HG03432 (cell line): Measurements from ENCODE around the gene STPG4.
"Not testable (repeated sequence)": the region's sequence is repeated elsewhere in the genome, so short reads cannot be mapped to it uniquely, and the experiment has no call there.

Source experiments
- ATAC-seq: cut with Tn5 transposase; IDR thresholded peaks from one replicate; pipeline ENCODE4 v1.9.1; 2021; ENCODE audit warnings: mild to moderate bottlenecking, moderate library complexity; ENCODE audit not compliant: unreplicated experiment

The STPG4 gene, protein sequence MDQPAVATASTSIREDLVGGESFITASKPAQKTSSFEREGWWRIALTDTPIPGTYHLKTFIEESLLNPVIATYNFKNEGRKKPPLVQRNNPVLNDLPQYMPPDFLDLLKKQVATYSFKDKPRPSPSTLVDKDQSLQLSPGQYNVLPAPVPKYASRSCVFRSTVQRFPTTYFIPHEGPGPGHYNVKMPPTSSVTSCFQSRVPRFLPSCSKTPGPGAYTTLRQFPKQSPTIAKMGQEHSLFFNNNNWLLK

DNA sequence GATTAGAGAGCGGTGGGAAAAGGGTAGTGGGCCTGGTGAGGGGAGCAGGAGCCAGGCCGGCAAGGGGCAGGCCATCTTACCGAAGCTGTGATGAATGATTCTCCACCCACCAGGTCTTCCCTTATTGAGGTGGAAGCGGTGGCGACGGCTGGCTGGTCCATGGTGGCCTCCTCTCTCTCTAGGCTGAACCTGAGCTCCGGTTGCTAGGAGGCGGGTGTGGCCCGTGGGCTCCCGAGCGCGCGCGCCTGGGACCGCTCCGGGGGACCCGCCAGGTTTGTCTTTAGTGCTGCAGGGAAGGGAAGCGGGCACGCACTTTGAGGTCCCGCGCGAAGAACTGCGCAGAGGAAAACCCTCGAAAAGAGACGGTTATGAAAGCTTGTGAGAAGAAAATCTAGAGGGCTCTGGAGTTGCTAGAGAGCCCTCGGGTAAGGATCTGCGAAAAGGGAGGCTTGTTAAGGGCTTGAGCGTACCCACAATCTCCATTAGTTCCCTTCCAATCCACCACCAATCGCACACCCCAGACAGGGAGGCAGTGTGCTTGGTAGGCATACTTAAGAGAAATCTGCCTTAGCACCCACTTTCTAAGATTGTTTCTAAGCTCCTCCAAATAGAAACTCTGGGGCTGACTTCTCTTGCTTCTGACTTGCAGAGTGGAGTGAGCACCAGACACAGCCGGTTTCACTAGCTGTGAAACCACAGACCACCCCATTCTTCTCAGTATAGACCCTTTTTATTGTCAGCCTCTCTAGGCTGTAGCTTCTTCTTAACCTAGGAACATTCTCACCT is at the start of gene STPG4:
STPG4 (minus strand) TSS at position 218 of the 786 bp plus-strand sequence; CDS start at position 161, 57 bp downstream.
- ATAC-seq, result no peak

GRCh38 chr2:47204691-47205090 is 49.6 kb upstream of the STPG4 start:
- no peak for ATAC-seq

- ATAC-seq, result no peak
These were observed 48.9 kb upstream of the STPG4 start for GRCh38 chr2:47203995-47204394.

GRCh38 chr2:47201224-47201623 is 46.1 kb upstream of the STPG4 start:
- no peak for ATAC-seq

DNA sequence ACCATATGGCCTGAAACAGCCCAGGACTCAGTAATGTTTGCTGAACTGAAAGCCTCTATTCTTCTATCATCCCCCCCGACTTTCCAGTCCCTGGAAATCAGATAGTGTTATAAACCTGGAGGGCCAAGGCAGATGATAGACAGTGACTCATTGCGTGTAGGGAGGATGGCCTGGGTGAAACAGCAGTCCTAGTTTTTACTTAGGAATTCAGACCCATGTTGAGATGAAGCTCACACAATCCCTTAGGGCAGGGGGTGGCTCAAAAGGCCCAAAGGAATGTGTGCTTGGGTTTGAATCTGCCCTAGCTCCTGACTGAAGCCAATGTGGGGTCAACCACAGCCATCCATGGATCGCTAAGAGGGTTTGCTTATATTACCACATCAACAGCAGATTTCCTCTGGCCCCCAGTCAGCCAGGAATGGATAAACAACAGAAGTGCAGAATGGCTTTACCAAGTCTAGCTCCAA is 43.9 kb upstream of the STPG4 start:
- ATAC-seq, result no peak

- ATAC-seq, result no peak
These were observed 41.4 kb upstream of the STPG4 start for GRCh38 chr2:47196499-47196898.

DNA sequence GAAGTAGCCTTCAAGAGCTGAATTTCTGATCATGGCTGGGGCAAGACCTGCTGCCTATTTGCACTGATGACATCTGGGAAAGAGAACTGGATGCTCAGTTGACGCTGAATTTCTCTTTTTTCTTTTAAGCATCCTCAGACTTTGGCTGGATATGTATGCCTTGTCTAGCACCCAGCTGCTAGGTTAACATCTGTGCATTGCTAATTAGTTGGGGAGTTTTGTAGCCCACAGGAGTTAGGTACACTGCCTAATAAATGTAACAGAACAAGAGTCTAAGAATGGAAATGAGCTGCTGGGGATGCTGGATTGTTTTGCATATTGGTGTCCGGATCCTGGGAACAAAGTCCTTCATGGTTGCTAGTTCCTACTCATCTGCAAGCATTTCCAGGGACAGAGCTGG is 40.9 kb upstream of the STPG4 start:
- no peak for ATAC-seq

- no peak for ATAC-seq
These were observed 40.0 kb upstream of the STPG4 start for GRCh38 chr2:47195148-47195547.

DNA sequence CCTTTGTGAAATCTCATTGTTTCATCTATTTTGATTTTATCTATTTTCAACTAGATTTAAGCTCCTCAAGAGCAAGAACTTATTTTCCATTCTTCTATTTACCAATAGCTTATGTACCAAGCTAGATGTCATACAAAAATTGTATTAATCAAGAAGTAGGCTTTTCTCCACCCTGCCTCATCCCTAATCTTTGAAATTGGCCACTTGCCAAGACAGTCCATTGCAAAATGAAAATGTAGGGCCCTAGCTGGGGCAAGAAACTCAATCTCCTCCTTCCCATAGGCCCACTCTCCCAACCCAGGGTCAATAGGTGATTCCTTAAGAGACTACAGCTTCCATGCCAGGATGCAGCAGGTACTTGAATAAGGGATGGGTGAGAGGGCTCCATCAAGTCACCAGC is 39.3 kb upstream of the STPG4 start:
- ATAC-seq, result no peak

GRCh38 chr2:47193607-47194006 is 38.5 kb upstream of the STPG4 start:
- no peak for ATAC-seq

DNA sequence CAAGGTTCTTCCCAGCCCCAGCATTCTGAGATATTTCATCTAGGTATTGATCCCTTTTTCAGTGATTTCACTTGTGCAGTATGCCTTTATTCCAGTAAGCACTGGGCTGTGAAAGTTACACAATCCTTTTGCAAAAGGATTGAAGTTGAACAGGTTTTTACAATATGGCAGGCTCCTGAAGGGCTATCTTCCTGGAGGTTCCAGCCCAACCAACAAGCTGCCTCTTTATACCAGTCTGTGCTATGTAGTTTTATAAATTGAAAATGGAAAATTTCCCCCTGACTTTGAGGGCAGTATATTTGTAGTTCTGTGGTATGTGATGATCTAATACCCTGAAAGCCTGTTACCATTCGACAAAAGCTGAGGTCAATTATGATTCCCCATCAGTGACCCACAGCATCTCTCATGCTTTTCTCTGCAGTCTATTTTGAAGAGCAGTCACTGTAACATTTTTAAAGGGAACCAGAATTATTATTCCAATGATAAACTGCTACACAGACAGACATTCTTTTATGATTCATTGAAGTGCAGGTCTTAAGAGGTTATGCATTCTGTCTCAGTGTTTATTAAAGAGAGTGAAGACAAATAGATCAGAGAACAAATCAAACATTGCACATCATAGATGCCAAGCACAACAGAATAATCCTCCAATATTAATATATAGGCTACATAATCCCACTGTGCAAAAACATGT is 35.2 kb upstream of the STPG4 start:
- ATAC-seq, result no peak

DNA sequence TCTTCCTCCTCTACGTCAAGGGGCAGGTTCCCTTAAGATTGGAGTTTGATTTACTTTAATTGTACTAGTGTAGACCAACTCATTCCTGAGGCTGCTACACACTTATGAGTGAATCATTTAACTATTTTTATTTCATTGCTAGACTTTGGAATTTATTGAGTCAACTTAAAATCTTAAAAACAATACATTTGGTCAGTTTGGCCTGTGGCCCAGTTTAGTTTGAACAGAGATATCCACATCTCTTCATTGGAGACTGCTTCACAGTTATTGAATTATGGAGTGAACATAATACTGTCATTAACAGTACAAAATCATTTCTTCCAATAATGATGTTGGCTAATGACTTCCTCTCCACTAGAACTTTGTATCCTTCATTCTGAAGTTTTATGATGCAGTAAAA is 34.5 kb upstream of the STPG4 start:
- no peak for ATAC-seq

DNA sequence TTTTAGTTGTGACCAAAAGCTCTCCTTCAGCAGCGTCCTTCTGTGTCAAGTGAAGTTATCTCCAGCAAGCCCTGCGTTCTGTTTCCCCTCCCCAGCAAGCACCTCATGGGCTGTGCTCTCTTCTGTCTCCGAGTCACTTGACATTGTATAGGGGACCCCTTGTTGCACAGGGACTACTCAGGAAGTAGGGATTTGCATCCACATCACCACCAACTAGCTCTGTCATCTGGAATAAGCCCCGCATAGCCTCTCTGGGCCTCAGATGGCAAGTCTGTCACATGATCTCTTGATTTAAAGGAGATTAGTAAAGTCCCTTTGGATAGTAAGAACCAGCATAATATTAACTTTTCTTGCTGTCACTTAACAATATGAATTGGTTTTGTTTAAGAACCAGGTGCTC is 32.0 kb upstream of the STPG4 start:
- ATAC-seq, result no peak

- no peak for ATAC-seq
These were observed 31.2 kb upstream of the STPG4 start for GRCh38 chr2:47186351-47186750.

DNA sequence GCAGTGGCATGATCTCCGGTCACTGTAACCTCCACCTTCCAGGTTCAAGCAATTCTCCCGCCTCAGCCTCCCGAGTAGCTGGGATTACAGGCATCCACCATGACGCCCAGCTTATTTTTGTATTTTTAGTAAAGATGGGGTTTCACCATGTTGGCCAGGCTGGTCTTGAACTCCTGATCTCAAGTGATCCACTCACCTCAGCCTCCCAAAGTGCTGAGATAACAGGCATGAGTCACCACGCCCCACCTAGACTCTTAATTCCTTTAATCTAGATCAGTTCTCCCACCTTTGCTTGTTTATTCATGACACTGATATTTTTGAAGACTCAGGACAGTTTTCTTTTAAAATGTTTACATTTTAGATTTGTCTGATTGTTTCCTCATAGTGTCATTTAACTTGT is 30.0 kb upstream of the STPG4 start:
- ATAC-seq, result not testable (repeated sequence)

DNA sequence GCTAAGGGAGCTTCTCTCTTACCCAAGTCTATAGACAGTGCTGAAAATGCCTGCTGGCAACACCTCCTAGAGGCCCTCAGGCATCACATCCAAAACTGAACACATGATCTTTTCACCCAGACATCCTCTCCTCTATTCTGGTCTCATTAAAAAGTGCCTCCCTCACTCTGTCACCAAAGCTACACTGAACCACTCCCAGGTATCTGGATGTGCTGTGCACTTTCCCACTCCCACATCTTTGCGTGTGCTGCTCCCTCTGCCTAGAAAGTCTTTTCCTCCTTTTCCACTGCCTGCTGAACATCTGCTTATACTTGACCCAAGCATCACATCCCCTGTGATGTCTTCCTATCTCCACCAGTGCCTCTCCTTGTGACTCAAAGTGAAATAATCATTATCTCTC is 26.1 kb upstream of the STPG4 start:
- ATAC-seq, result no peak

- no peak for ATAC-seq
These were observed 25.4 kb upstream of the STPG4 start for GRCh38 chr2:47180531-47180930.

DNA sequence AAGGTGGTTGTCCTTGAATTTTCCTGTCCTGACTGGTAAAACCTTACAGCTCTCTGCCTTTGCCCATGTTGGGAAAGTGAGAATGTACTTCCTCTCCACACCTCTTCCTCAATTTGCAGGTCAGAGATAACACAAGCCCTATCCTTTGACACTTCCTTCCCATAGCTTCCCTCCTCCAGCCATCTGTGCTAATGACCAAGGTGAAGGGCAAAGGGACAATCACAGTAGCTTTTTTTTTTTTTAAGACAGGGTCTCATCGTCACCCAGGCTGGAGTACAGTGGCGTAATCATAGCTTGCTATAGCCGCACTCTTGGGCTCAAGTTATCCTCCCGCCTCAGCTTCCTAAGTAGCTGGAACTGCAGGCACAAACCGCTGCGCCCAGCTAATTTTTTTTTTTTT is 24.3 kb upstream of the STPG4 start:
- no peak for ATAC-seq

DNA sequence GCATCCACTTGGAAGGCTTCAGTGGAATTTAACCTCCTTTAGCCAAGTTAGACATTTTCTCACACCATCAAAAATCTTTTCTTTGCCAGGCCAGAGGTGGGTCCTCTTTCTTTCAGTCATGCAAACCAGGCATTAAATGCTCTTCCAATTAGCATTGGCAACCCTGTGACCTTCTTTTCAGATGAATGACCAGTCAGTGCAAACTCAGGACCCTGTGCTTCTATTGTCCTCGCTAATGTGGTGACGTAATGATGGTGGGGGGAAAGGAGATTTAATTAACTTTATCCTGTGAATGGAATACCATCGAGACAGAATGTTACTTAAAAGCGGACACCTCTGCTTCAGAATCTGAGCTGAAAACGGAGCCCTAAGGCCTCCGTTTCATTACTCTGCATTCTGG is 23.2 kb upstream of the STPG4 start:
- no peak for ATAC-seq

GRCh38 chr2:47177043-47177565 is 22.0 kb upstream of the STPG4 start:
- ATAC-seq, result peak; percentile 7

DNA sequence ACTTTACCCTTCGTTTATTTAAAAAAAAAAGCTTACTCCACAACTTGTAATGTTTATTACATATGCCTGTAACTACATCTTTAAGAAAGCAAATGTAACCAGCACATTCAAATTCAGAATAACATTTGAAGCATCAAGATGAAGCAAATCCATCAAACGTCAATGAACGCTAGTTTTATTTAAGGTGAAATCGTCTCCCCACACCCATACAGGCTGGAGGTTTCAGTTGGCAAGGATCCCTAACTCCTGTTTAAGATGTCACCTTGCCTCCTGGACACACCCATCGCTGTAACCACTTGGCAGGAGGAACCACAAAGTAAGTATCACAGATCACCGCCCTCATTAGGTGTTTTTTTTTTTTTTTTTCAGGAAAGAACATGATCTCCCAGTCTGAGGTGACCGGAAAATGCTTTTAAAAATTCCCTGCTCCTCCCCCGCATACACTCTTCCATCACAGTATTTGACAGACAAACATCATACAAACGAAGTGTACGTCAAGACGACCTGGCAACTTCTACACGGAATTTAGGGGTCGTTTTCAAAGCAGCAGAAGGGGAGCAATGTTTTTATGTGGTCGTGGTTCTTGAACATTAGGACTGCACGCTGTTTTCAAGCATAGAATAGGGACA is 19.7 kb upstream of the STPG4 start:
- ATAC-seq, result no peak
